Psoas muscle (tissue), 8 donors: ENCODE results near the gene FANCC. TPM values are rescaled to one million over a fixed set of nuclear protein-coding genes. Genes with fewer than 3 reads are reported as not detected.

Experiments used
- ATAC-seq, 4 donors: fragments of 200-7000 bp; cut with Tn5 transposase; one replicate each; pipeline ENCODE4 v1.9.1; 2020; ENCODE audit warnings: moderate library complexity in 3 of 4, mild to moderate bottlenecking in 2 of 4
- DNase-seq, 2 donors: peaks; one replicate each; pipeline ENCODE4 v3.0.0-alpha.2; 2020
- H3K27ac ChIP-seq: fragments of 200-600 bp; one replicate; pipeline ENCODE4 v1.8.0; 2022
- H3K27me3 ChIP-seq, 3 donors: fragments of 200-600 bp in 1 of 3; one replicate each; pipeline versions ENCODE4 v1.6.1 to v1.8.0; 2013 to 2022; ENCODE audit warnings: low read length in 2 of 3, mild to moderate bottlenecking in 2 of 3, moderate library complexity in 1 of 3; ENCODE audit not compliant: insufficient read depth in 3 of 3
- H3K36me3 ChIP-seq, 2 donors: fragments of 200-600 bp in 1 of 2; one replicate each; pipeline versions ENCODE4 v1.6.1 to v1.8.0; 2013 to 2022; ENCODE audit warnings: low read depth in 1 of 2, mild to moderate bottlenecking in 1 of 2, moderate library complexity in 1 of 2; ENCODE audit not compliant: insufficient read depth in 1 of 2
- H3K4me1 ChIP-seq: fragments of 200-600 bp; one replicate; pipeline ENCODE4 v1.8.0; 2022
- H3K4me3 ChIP-seq: fragments of 200-600 bp; one replicate; pipeline ENCODE4 v1.8.0; 2022; ENCODE audit warnings: mild to moderate bottlenecking
- H3K9me3 ChIP-seq: fragments of 200-600 bp; one replicate; pipeline ENCODE4 v1.8.0; 2022
- CTCF ChIP-seq: fragments of 200-600 bp; IDR thresholded peaks from one replicate; pipeline ENCODE4 v1.8.0; 2022; ENCODE audit warnings: antibody characterized with exemption
- WGBS, 3 donors: extraction: QIAGEN DNeasy Blood & Tissue Kit; methylation state at CpG; one replicate each; pipeline versions ENCODE4 v1.1.6 to v1.1.7; 2013; 5-methylcytosine and 5-hydroxymethylcytosine counted together
- intact Hi-C, 2 donors: fragments of 100-400 bp; cut with DNase I; formaldehyde crosslinking; loops; one replicate each; pipeline versions ENCODE4 v1.11.0 to v1.14.2; 2022
- polyA plus RNA-seq, 3 donors: library from polyadenylated mRNA; stranded (reverse); fragments of 200-250 nt; gene quantifications; one replicate each; pipeline ENCODE4 v1.2.3, GENCODE V29; 2013
- total RNA-seq, 4 donors: library from RNA; stranded (reverse); fragmentation: NEBNext Ultra II Directional in 2 of 4; extraction: Animal tissue kit (Norgen Biotek cat#: 25700) in 2 of 4; gene quantifications; one replicate each; pipeline versions ENCODE4 v1.2.1 to v1.2.4, GENCODE V29; 2021 to 2023
- donor health status: healthy with polysubstance abuse.
- donor health status: DM: no; HTN: no; CAD: no; lungs with moderate emphysema.
- donor health status: Bipolar disorder and iron deficiency.
- donor health status: healthy.
- donor health status: DM: yes; HTN: yes; CAD: no.
- donor health status: DM: no; HTN: no; CAD: no.
- donor health status: DM: no; HTN: no; CAD: no.
- donor health status: DM: yes; HTN: yes; CAD: no.

FANCC gene
- total and polyA plus RNA-seq, 7 donors: 2.1 to 5.2 (median 3.6) TPM

GRCh38 chr9:95112436-95113280 is 204.9 kb downstream of the FANCC start:
- intact Hi-C loops: no loop called here
- no peak for TF ChIP-seq CTCF
- Histone ChIP-seq H3K9me3 (no peaks in the 10 kb centered on the region), H3K27ac (no peak overlapping the region), H3K36me3 (peaks cover 3 to 40% of the 10 kb centered on the region in 2 donors), H3K4me1 (peaks cover 21% of the 10 kb centered on the region), H3K27me3 (no peaks in the 10 kb centered on the region), H3K4me3 (no peak overlapping the region)
- DNase-seq (no peak), ATAC-seq (no peak)
- WGBS, 3 donors: 82 to 86% (median 83%) methylated on average over 12 of the region's 12 CpGs

- peaks cover 21% of the 10 kb centered on the region for H3K4me1 ChIP-seq
- DNase-seq (no peak), ATAC-seq (no peak)
- no peak for TF ChIP-seq CTCF
- 91 to 95% (median 94%) methylated on average over 11 of the region's 11 CpGs for WGBS, 3 donors
- intact Hi-C loops: no loop called here
- H3K27ac ChIP-seq: no peak overlapping the region
- no peaks in the 10 kb centered on the region for H3K9me3 ChIP-seq
- peaks cover 3 to 50% of the 10 kb centered on the region in 2 donors for H3K36me3 ChIP-seq
- no peaks in the 10 kb centered on the region for H3K27me3 ChIP-seq
- H3K4me3 ChIP-seq: no peak overlapping the region
Measured at GRCh38 chr9:95111716-95112115, 205.8 kb downstream of the FANCC start.

- Histone ChIP-seq H3K36me3 (peaks cover 3 to 57% of the 10 kb centered on the region in 2 donors), H3K27ac (peak overlapping the region; percentile 59), H3K4me3 (no peak overlapping the region), H3K9me3 (no peaks in the 10 kb centered on the region), H3K4me1 (peaks cover 21% of the 10 kb centered on the region), H3K27me3 (no peaks in the 10 kb centered on the region)
- TF ChIP-seq CTCF: no peak
- DNase-seq (no peak), ATAC-seq (peak; percentile 22 to 45 (median 31))
- intact Hi-C loops: no loop called here
- WGBS, 3 donors: 38 to 64% (median 45%) methylated on average over 14 of the region's 14 CpGs
Measured at GRCh38 chr9:95110921-95111525, 206.5 kb downstream of the FANCC start.

GRCh38 chr9:95109456-95109855 is 208.1 kb downstream of the FANCC start:
- intact Hi-C loops: no loop called here
- Histone ChIP-seq H3K4me3 (no peak overlapping the region), H3K27me3 (no peaks in the 10 kb centered on the region), H3K27ac (peak overlapping the region; percentile 59), H3K36me3 (peaks cover 3 to 57% of the 10 kb centered on the region in 2 donors), H3K4me1 (peaks cover 25% of the 10 kb centered on the region), H3K9me3 (no peaks in the 10 kb centered on the region)
- TF ChIP-seq CTCF: no peak
- ATAC-seq: no peak
- WGBS, 3 donors: 79 to 88% (median 81%) methylated on average over 8 of the region's 8 CpGs
- DNase-seq: no peak
